Effector memory CD4-positive, alpha-beta T cell (primary cell): ENCODE measurements around the gene ZFAND2A.

Experiments
- DNase-seq, 3 donors: peaks; one replicate each; pipeline ENCODE4 v3.0.0-alpha.2; 2020
- H3K27ac ChIP-seq: 2 replicates; pipeline ENCODE4 v1.7.0; 2013; ENCODE audit warnings: mild to moderate bottlenecking, low read length, moderate library complexity; ENCODE audit not compliant: insufficient read depth, poor library complexity, severe bottlenecking
- H3K27me3 ChIP-seq: replicated peaks from 2 replicates; pipeline ENCODE4 v1.7.0; 2013; ENCODE audit warnings: mild to moderate bottlenecking, low read length; ENCODE audit not compliant: insufficient read depth, control insufficient read depth, poor library complexity, severe bottlenecking
- H3K36me3 ChIP-seq: 2 replicates; pipeline ENCODE4 v1.7.0; 2013; ENCODE audit warnings: mild to moderate bottlenecking, low read length, moderate library complexity; ENCODE audit not compliant: control insufficient read depth, insufficient read depth
- H3K4me1 ChIP-seq: 2 replicates; pipeline ENCODE4 v1.7.0; 2013; ENCODE audit warnings: low read length, mild to moderate bottlenecking; ENCODE audit not compliant: control insufficient read depth, insufficient read depth, poor library complexity, severe bottlenecking
- H3K4me3 ChIP-seq: 2 replicates; pipeline ENCODE4 v1.7.0; 2013; ENCODE audit warnings: low read length, low read depth, mild to moderate bottlenecking; ENCODE audit not compliant: insufficient read depth, poor library complexity, severe bottlenecking
- H3K9me3 ChIP-seq: 2 replicates; pipeline ENCODE4 v1.7.0; 2013; ENCODE audit warnings: mild to moderate bottlenecking, low read length, moderate library complexity; ENCODE audit not compliant: control insufficient read depth

ZFAND2A gene

DNA sequence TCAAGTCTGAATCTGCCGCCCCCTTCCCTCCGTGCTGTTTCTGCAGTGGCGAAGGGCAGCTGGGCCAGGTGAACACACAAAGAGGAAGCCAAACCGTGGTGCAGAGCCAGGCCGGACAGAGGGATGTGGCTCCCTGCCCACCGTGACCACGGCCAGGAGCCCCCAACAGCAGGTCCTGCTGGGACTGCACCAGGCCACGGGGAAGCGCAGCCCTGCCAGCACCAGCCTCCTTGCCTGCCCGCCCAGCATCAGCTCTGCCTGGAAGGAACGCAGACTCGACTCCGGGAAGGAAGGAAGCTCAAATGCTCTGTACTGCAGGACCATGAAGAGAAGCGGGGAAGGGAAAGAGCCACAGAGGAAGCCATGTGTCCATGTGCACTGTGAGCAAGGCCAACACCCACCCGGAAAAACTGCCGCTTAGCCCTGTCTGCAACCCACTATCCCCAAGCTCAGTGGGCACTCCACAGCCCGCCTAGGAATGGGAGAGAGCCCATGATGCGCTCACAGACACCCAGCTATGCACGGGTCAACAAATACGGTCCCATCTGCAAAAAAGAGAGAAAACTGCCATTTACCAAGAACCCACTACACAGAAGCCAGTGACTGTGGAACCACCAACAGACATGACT, 53.1 kb downstream of the ZFAND2A start:
- no peaks in the 10 kb centered on the region for H3K27me3 ChIP-seq
- H3K36me3 ChIP-seq = no peaks in the 10 kb centered on the region
- H3K4me3 ChIP-seq = no peak overlapping the region
- no peak overlapping the region for H3K27ac ChIP-seq
- H3K4me1 ChIP-seq = no peaks in the 10 kb centered on the region
- no peaks in the 10 kb centered on the region for H3K9me3 ChIP-seq
- no peak for DNase-seq

DNA sequence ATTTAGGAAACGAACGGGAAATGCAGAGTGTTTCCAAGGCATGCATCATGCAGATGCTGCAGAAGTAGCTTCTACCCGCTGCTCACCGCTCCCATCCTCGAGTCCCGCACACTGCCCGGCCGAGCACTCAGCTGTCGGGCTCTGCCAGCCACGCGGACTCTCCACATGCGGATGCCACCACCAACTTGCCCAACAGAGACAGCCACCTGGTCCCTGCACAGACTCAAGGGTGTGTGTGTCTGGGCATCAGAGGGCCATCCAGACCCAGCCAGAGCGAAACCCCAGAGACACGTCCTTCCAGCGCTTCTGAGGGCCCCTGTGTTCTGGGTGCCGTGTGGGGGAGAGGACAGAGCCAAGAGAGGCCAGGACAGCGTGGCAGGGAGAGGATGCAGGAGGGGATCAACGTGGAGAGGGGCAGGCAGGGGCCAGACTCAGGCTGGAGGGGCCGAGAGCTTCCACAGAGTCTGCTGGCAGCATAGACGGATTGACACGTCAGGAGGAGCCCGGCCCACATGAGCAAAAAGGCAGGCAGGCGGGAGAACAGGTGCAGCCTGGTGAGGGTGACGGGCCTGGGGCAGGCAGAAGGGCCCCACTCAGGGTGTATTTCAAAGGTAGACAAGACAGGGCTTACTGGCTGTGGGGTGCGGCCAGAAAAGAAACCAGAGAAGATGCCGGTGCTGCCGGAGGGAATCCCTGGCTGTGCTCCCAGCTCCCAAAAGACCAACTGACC, 53.8 kb downstream of the ZFAND2A start:
- H3K4me3 ChIP-seq = no peak overlapping the region
- H3K9me3 ChIP-seq = no peaks in the 10 kb centered on the region
- H3K4me1 ChIP-seq = no peaks in the 10 kb centered on the region
- DNase-seq = no peak
- H3K36me3 ChIP-seq = no peaks in the 10 kb centered on the region
- no peak overlapping the region for H3K27ac ChIP-seq
- H3K27me3 ChIP-seq = no peaks in the 10 kb centered on the region

DNA sequence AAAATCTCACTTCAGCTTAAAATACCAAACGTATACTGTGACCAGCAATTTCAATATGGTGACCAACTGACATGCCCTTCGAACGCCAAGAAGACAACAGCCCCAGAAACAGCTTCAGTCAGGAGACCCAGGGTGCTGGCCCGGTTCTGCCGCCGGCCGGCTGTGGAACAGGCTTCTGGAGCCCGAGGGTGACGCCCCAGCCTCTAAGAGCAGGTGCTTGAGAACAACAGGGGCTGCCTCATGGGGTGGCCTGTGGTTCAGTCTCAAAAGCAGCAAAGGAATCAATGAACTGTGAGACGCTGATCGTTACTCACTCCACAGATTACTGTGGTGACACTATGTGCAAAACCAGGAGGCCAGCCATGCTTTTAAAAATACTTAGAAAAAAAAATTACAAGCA, 54.8 kb downstream of the ZFAND2A start:
- Histone ChIP-seq H3K27ac (no peak overlapping the region), H3K4me1 (no peaks in the 10 kb centered on the region), H3K4me3 (no peak overlapping the region), H3K27me3 (no peaks in the 10 kb centered on the region), H3K36me3 (no peaks in the 10 kb centered on the region), H3K9me3 (no peaks in the 10 kb centered on the region)
- no peak for DNase-seq

DNA sequence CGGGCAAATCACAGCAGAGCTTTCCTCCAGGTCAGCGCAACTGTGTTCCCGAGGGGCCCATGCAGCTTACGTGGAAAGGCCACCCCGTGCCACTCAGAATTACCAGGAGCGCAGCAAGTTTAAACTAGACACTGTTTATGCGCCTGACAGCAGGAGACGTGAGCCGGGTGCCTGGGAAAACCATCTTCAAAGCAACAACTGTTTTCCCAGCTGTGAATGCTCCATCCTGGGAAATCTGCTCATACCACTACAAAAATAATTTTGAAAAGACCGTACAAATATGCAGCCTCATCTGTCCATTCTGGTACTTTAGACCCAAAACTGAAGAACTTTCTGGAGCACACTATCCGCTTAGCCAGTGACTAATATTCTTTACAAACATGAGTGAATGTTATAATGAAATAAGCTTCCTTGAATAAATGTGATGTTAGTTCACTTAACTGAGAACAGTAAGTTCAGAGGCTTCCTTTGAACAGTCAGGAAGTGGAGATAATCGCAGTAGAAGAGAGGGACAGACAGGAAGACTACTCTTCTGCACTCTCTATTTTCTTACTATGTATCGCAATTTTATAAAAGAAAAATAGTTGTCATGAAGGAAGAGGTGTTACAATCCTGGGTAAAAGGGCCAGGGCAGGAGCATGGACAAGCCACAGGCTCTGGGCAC, 55.3 kb downstream of the ZFAND2A start:
- H3K36me3 ChIP-seq = no peaks in the 10 kb centered on the region
- no peaks in the 10 kb centered on the region for H3K9me3 ChIP-seq
- no peak overlapping the region for H3K4me3 ChIP-seq
- H3K4me1 ChIP-seq = no peaks in the 10 kb centered on the region
- H3K27ac ChIP-seq = no peak overlapping the region
- DNase-seq = no peak
- no peaks in the 10 kb centered on the region for H3K27me3 ChIP-seq

DNA sequence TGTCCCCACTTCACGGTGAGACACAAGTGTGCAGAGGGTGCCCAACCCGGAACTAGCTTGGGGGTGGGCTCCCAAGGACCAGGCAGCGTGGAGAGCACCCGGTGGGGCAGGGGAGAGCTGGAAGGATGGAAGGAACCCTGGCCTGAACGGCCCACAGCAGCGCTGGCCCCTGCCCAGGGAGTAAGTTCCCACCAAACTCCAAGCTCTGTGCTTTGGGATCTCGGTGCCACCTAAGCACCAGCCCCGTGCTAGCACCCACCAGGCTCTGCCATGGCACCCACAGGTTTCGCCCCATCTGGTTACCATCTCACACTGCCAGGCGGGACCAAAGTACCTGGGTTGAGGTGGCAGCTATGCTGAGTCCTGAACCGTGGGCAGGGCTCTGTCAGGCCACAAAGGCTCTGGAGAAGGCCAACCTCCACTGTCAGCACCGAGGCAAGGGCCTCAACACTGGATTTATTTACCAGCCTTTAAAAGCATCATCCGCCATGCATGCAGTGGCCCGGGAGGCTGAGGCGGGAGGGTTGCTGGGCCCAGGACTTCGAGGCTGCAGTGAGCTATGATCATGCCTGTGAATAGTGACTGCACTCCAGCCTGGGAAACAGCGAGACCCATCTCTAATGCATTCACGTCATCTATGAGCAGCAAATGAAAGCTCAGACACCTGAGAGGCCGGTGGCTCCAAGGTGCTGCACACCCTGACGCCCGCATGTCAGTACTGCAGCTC, 56.0 kb downstream of the ZFAND2A start:
- DNase-seq = no peak
- H3K36me3 ChIP-seq = no peaks in the 10 kb centered on the region
- no peaks in the 10 kb centered on the region for H3K9me3 ChIP-seq
- H3K27me3 ChIP-seq = no peaks in the 10 kb centered on the region
- H3K27ac ChIP-seq = no peak overlapping the region
- H3K4me3 ChIP-seq = no peak overlapping the region
- H3K4me1 ChIP-seq = no peaks in the 10 kb centered on the region

DNA sequence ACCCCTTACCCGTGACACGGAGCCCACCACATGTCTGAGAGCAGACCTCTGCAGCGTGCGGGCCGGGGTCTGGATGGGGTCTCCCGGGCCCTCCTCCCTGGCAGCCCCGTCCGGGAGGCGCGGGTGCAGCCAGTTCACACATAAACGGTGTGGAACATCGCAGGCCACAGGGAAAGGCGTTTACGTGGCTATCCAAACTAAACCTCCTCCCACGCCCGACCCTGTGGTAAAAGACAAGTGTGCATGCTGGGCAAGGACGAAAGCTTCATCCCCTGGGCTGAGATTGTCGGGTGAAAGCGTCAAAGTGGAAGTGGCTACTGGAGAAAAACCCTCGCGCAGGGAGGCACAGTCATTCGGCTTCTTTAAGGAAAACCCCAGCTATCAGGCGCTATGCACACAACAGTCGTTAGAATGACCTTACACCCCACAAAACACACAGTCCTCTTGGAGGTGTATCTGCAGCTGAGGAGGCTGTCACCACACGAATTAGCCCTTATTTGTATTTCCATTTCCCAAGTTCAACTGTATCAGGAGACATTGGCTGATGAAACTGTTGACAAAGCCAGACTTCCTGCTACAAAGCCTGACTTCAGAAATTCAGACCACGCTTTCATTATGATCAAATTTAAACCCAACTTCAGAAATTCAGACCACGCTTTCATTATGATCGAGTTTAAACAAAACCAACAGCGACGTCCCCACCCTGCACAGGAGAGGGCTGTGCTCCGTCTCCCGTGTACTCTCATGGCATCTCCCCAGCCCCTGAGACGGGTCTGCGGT, 56.8 kb downstream of the ZFAND2A start:
- peak overlapping the region; percentile 8 for H3K4me3 ChIP-seq
- no peaks in the 10 kb centered on the region for H3K9me3 ChIP-seq
- no peaks in the 10 kb centered on the region for H3K27me3 ChIP-seq
- no peak overlapping the region for H3K27ac ChIP-seq
- no peak for DNase-seq
- H3K4me1 ChIP-seq = no peaks in the 10 kb centered on the region
- no peaks in the 10 kb centered on the region for H3K36me3 ChIP-seq
